ENCODE data around the gene USP5.

GRCh38 chr12:6915789-6916285, 63.9 kb downstream of the USP5 start:
- TF ChIP-seq POLR2A (IDR thresholded peaks at IDR 0.05): no peak
- TF ChIP-seq CTCF (IDR thresholded peaks at IDR 0.05): no peak

Data from lower leg skin (tissue), 3 donors.